Adrenal gland (tissue), 12 donors: ENCODE data around the gene TNFAIP8L3. TPM values are rescaled to one million over a fixed set of nuclear protein-coding genes. Genes with fewer than 3 reads are reported as not detected.

Source experiments
- DNase-seq, 7 donors: peaks; one replicate each; pipeline ENCODE4 v3.0.0-alpha.2; 2019 to 2020
- H3K27ac ChIP-seq, 5 donors: fragments of 200-600 bp; sonication (generic) in 4 of 5; 1 replicate in 3 of 5; 2 replicates in 2 of 5; pipeline versions ENCODE4 v1.5.1 to v1.8.0; 2016 to 2020; ENCODE audit warnings: mild to moderate bottlenecking in 1 of 5
- H3K27me3 ChIP-seq: fragments of 200-600 bp; 2 replicates; pipeline ENCODE4 v1.8.0; 2021
- H3K36me3 ChIP-seq, 2 donors: fragments of 200-600 bp; replicated peaks in 1 of 2; 1 replicate in 1 of 2; 2 replicates in 1 of 2; pipeline versions ENCODE4 v1.5.1 to v1.8.0; 2018 to 2022
- H3K4me1 ChIP-seq, 2 donors: fragments of 200-600 bp; replicated peaks in 1 of 2; 1 replicate in 1 of 2; 2 replicates in 1 of 2; pipeline versions ENCODE4 v1.5.1 to v1.8.0; 2018 to 2021
- H3K4me3 ChIP-seq, 4 donors: fragments of 200-600 bp; sonication (generic) in 3 of 4; one replicate each; pipeline ENCODE4 v1.5.1; 2016 to 2018
- H3K9me3 ChIP-seq, 3 donors: fragments of 200-600 bp; sonication (generic) in 1 of 3; replicated peaks in 1 of 3; 1 replicate in 2 of 3; 2 replicates in 1 of 3; pipeline versions ENCODE4 v1.5.1 to v1.8.0; 2016 to 2021
- POLR2A ChIP-seq, 2 donors: fragments of 450-650 bp; IDR thresholded peaks; one replicate each; pipeline ENCODE4 v1.6.1; 2017; ENCODE audit warnings: antibody characterized with exemption in 2 of 2, mild to moderate bottlenecking in 2 of 2, moderate library complexity in 1 of 2
- WGBS, 4 donors: extraction: QIAGEN DNeasy Blood & Tissue Kit in 2 of 4; methylation state at CpG; one replicate each; pipeline versions ENCODE4 v1.1.5 to v1.1.7; 2013 to 2017; 5-methylcytosine and 5-hydroxymethylcytosine counted together
- intact Hi-C, 2 donors: fragments of 100-400 bp; cut with DNase I; formaldehyde crosslinking; loops; one replicate each; pipeline versions ENCODE4 v1.14.1 to v1.15.0; 2022 to 2023
- polyA plus RNA-seq, 3 donors: library from polyadenylated mRNA; stranded (reverse); fragments of 200-250 nt in 2 of 3; fragments of 350-450 nt in 1 of 3; fragmentation: Illumina TruSeq in 1 of 3; extraction: RNeasy Lipid Tissue Mini Kit (QIAGEN cat#74804) in 1 of 3; gene quantifications; one replicate each; pipeline ENCODE4 v1.2.3, GENCODE V29; 2013 to 2014
- total RNA-seq, 9 donors: library from RNA; depleted of rRNA in 4 of 9; stranded (reverse); fragments of >200 nt in 4 of 9; fragments of 120-200 nt in 1 of 9; fragmentation: NEBNext Ultra II Directional in 1 of 9; extraction: Animal tissue kit (Norgen Biotek cat#: 25700) in 1 of 9; gene quantifications; one replicate each; pipeline versions ENCODE4 v1.1.0 to v1.2.4, GENCODE V29; 2013 to 2023
- TF ChIP-seq, protein P1 (sequence below), 6 experiments: fragments of 450-650 bp in 4 of 6; fragments of 200-600 bp in 2 of 6; sonication (generic) in 1 of 6; IDR thresholded peaks; 1 replicate in 5 of 6; 2 replicates in 1 of 6; pipeline versions ENCODE4 v1.5.1 to v1.8.0; 2016 to 2021; ENCODE audit warnings: antibody characterized with exemption in 6 of 6, mild to moderate bottlenecking in 2 of 6, moderate library complexity in 1 of 6
- donor health status: healthy with polysubstance abuse.
- donor health status: Bipolar disorder and iron deficiency.
- donor health status: DM: yes; HTN: yes; CAD: no.
- donor health status: DM: no; HTN: no; CAD: no.
- donor health status: DM: no; HTN: no; CAD: no.
- donor health status: DM: yes; HTN: yes; CAD: no.

TNFAIP8L3 gene
- total and polyA plus RNA-seq, 12 donors: 1.1 to 9.5 (median 3.7) TPM

GRCh38 chr15:51022206-51022605, 72.5 kb downstream of the TNFAIP8L3 start:
- no peaks in the 10 kb centered on the region for H3K36me3 ChIP-seq
- H3K9me3 ChIP-seq: no peaks in the 10 kb centered on the region
- no peaks in the 10 kb centered on the region for H3K4me1 ChIP-seq
- H3K4me3 ChIP-seq: no peak overlapping the region
- H3K27me3 ChIP-seq: no peaks in the 10 kb centered on the region
- no peak overlapping the region for H3K27ac ChIP-seq
- TF ChIP-seq, protein P1, sequence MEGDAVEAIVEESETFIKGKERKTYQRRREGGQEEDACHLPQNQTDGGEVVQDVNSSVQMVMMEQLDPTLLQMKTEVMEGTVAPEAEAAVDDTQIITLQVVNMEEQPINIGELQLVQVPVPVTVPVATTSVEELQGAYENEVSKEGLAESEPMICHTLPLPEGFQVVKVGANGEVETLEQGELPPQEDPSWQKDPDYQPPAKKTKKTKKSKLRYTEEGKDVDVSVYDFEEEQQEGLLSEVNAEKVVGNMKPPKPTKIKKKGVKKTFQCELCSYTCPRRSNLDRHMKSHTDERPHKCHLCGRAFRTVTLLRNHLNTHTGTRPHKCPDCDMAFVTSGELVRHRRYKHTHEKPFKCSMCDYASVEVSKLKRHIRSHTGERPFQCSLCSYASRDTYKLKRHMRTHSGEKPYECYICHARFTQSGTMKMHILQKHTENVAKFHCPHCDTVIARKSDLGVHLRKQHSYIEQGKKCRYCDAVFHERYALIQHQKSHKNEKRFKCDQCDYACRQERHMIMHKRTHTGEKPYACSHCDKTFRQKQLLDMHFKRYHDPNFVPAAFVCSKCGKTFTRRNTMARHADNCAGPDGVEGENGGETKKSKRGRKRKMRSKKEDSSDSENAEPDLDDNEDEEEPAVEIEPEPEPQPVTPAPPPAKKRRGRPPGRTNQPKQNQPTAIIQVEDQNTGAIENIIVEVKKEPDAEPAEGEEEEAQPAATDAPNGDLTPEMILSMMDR (IDR thresholded peaks at IDR 0.05): no peak
- no peak for TF ChIP-seq POLR2A (IDR thresholded peaks at IDR 0.05)
- intact Hi-C loops: no loop called here
- DNase-seq: no peak

DNA sequence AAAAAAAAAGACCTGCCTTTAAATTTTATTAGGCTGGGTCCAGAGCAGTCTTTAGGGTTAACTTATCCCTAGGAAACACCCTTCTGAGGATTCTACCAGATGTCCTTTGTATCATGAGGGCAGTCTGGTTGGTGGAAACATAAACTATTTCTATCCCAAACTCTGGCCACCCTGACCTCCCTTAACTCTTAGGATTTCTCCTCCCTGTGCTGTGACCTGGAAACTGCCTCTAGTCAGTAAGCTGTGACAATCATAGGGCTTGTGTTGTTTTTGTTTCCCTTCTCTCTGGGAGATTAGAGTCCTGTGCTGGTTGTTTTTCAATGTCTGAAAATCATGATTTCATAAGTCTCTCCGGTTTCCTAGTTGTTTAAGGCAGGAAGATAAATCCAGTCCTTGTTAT, 78.1 kb downstream of the TNFAIP8L3 start:
- Histone ChIP-seq H3K36me3 (no peaks in the 10 kb centered on the region), H3K27ac (no peak overlapping the region), H3K4me3 (no peak overlapping the region), H3K9me3 (no peaks in the 10 kb centered on the region), H3K27me3 (no peaks in the 10 kb centered on the region), H3K4me1 (no peaks in the 10 kb centered on the region)
- WGBS, 4 donors: 70 to 77% (median 70%) methylated on average over 1 of the region's 1 CpG
- no peak for DNase-seq
- intact Hi-C loops: no loop called here
- no peak for TF ChIP-seq POLR2A (IDR thresholded peaks at IDR 0.05)
- TF ChIP-seq, protein P1 (IDR thresholded peaks at IDR 0.05): no peak

GRCh38 chr15:51011212-51011611, 83.5 kb downstream of the TNFAIP8L3 start:
- H3K27ac ChIP-seq: no peak overlapping the region
- intact Hi-C loops: no loop called here
- no peaks in the 10 kb centered on the region for H3K4me1 ChIP-seq
- TF ChIP-seq, protein P1 (IDR thresholded peaks at IDR 0.05): no peak
- TF ChIP-seq POLR2A (IDR thresholded peaks at IDR 0.05): no peak
- no peaks in the 10 kb centered on the region for H3K9me3 ChIP-seq
- no peaks in the 10 kb centered on the region for H3K36me3 ChIP-seq
- H3K27me3 ChIP-seq: no peaks in the 10 kb centered on the region
- no peak overlapping the region for H3K4me3 ChIP-seq
- DNase-seq: no peak
- WGBS, 4 donors: 50 to 75% (median 68%) methylated on average over 1 of the region's 1 CpG

- no peaks in the 10 kb centered on the region for H3K4me1 ChIP-seq
- no peak overlapping the region for H3K4me3 ChIP-seq
- no peak overlapping the region for H3K27ac ChIP-seq
- no peaks in the 10 kb centered on the region for H3K36me3 ChIP-seq
- intact Hi-C loops: no loop called here
- 84 to 98% (median 97%) methylated on average over 4 of the region's 4 CpGs for WGBS, 4 donors
- H3K27me3 ChIP-seq: no peaks in the 10 kb centered on the region
- TF ChIP-seq, protein P1 (IDR thresholded peaks at IDR 0.05): no peak
- no peak for TF ChIP-seq POLR2A (IDR thresholded peaks at IDR 0.05)
- no peak for DNase-seq
- no peaks in the 10 kb centered on the region for H3K9me3 ChIP-seq
Measured at GRCh38 chr15:51007131-51007666, 87.5 kb downstream of the TNFAIP8L3 start.

Other genes with a start within 250 kb of the TNFAIP8L3 start
- gene AP4E1, start 186.2 kb downstream of the TNFAIP8L3 start, total RNA-seq: 10 to 100 TPM in 4 of 9 donors, 1 to 10 TPM in 5; 5.4 to 23.0 (median 9.9) TPM
- 10 to 100 TPM in 1 of 3 donors, 1 to 10 TPM in 2; 2.0 to 10.1 (median 2.0) TPM for gene AP4E1, start 186.2 kb downstream of the TNFAIP8L3 start, polyA plus RNA-seq
- gene CYP19A1, start 243.7 kb upstream of the TNFAIP8L3 start, total RNA-seq: 10 to 100 TPM in 1 of 9 donors, 1 to 10 TPM in 4, under 1 TPM in 4; 0.41 to 11.2 (median 1.2) TPM
- 10 to 100 TPM in 1 of 3 donors, 1 to 10 TPM in 1, under 1 TPM in 1; 0.88 to 21.6 (median 1.4) TPM for gene CYP19A1, start 243.7 kb upstream of the TNFAIP8L3 start, polyA plus RNA-seq
- 10 to 100 TPM in 3 of 9 donors, 1 to 10 TPM in 5, under 1 TPM in 1; 0.44 to 30.8 (median 7.7) TPM for gene GLDN, start 246.7 kb upstream of the TNFAIP8L3 start, total RNA-seq
- gene GLDN, start 246.7 kb upstream of the TNFAIP8L3 start, polyA plus RNA-seq: 1 to 10 TPM; 2.1 to 4.7 (median 3.0) TPM